Cardiac septum (tissue), 1 donor: Measurements from ENCODE around the gene ZNF700. TPM values are rescaled to one million over a fixed set of nuclear protein-coding genes. Genes with fewer than 3 reads are reported as not detected.
"Not testable (repeated sequence)": the region's sequence is repeated elsewhere in the genome, so short reads cannot be mapped to it uniquely, and the experiment has no call there.

Source experiments
- DNase-seq: peaks from one replicate; pipeline ENCODE4 v3.0.0-alpha.2; 2020; ENCODE audit warnings: low spot score
- intact Hi-C: fragments of 100-400 bp; cut with DNase I; formaldehyde crosslinking; loops from one replicate; pipeline ENCODE4 v1.14.0; 2022
- total RNA-seq: library from RNA; stranded (reverse); fragmentation: NEBNext Ultra II Directional; extraction: Animal tissue kit (Norgen Biotek cat#: 25700); gene quantifications from one replicate; pipeline ENCODE4 v1.2.1, GENCODE V29; 2021
- donor health status: DM: no; HTN: no; CAD: no.

ZNF700 gene
- total RNA-seq, 1 donor from 2014 or later, result 5.1 TPM

DNA sequence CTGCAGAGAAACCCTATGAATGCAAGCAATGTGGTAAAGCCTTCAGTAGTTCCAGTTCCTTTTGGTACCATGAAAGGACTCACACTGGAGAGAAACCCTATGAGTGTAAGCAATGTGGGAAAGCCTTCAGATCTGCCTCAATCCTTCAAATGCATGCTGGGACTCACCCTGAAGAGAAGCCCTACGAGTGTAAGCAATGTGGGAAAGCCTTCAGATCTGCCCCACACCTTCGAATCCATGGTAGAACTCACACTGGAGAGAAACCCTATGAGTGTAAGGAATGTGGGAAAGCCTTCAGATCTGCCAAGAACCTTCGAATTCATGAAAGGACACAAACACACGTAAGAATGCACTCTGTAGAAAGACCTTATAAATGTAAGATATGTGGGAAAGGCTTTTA, 54.6 kb downstream of the ZNF700 start:
- intact Hi-C loops, result no loop called here
- DNase-seq, result no peak

DNA sequence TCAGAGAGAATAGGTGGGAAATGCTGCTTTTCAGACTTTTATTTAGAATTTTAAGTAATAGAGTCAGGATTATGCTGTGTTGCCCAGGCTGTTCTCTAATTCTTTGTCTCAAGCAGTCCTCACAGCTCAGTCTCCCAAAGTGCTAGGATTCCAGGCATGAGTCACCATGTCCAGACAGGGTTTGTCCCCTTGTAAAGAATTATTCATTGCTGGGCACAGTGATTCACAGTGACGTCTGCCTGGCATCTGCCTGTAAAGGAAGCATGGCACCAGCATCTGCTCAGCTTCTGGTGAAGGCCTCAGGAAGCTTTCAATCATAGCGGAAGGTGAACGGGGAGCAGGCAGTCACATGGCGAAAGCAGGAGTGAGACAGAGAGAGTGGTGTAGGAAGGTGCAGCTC, 57.6 kb downstream of the ZNF700 start:
- DNase-seq, result no peak
- intact Hi-C loops, result no loop called here

DNA sequence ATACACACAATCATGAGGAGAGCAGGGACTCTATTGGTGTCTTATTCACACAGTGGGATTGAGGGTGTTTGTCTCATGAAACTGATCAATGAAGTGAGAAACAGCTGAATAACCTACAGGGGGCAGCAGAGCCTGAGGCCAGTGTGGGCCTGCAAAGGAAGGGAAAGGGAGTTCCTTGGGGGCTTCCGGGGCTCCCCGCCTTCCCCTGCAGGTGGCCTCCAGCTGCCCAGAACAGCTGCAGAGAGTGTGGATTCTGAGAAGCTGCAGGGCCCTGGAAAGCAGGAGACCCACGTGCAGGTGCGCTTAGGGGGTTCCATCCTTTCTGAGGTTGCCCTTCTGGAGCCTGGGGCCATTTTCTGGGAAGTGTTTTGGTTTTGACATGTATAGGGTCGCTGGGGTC, 60.1 kb downstream of the ZNF700 start:
- intact Hi-C loops, result loop anchor here (5.0 kb wide), 1 partner anchor 188 kb away; the partner anchor contains the start of gene ZNF491
- no peak for DNase-seq

DNA sequence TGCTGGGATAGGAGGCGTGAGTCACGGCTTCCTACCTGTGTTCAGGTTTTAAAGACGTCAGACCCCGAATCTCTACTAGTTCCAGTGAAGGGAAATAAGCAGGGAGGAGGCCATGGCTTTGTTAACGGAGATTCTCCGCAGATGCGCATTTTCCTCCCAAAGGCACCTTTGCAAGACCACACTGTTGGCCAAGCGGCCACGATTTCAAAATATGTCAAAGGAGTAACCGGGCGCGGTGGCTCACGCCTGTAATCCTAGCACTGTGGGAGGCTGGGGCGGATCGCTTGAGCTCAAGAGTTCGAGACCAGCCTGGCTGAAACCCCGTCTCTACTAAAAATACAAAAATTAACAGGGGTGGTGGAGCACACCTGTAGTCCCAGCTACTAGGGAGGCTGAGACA, 61.8 kb downstream of the ZNF700 start:
- intact Hi-C loops, result loop anchor here (1.0 to 5.0 kb wide), 2 partner anchors 22 to 189 kb away; partner anchors contain the start of gene ZNF491

DNA sequence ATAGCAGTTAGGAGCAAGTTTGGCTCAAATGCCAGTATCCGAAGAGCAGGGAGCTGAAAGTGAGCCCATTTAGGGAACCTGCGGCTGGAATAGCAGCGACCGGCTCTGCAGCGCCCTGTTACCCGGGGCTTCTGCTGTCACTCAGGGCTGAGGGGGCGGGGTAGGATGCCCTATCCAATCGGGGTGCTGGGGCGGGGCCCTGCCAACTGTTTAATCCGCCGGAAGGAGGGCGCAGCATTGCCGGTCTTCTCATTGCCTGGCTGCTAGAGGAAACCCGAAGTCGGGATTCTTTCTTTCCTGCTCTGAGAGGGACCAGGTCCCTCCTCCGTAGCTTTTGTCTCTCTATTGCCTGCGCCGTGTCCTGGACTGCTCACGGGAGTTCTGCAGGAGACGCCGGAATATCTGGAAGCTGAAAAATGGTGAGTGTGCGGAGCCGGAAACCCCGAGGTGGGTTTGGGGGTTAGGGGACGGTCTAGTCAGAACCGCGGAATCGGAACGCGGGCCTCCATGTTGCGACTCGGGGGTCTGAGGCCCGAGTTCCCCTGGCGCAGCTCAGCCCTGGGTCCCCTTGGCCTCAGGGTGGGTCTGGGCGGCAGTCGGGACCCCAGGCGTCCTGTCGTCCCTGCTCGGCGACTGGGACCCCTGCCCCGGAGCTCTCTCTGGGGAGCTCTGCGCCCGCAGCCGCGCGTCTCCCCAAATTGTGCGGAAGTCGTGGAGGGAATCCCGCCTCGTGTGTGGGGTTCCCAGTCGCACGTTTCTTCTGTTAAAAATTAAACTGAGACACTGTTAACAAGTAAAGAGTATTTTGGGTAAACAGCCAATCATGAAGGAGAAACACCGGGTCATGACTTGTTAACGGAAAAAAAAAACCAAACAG, 62.7 kb downstream of the ZNF700 start:
- peak; percentile 99 for DNase-seq
- intact Hi-C loops, result loop anchor here (1.0 to 5.0 kb wide), 4 partner anchors 23 to 190 kb away; partner anchors contain the start of gene ZNF491

More for the DNA sequence above, 61.8 kb downstream of the ZNF700 start:
- no peak for DNase-seq

DNA sequence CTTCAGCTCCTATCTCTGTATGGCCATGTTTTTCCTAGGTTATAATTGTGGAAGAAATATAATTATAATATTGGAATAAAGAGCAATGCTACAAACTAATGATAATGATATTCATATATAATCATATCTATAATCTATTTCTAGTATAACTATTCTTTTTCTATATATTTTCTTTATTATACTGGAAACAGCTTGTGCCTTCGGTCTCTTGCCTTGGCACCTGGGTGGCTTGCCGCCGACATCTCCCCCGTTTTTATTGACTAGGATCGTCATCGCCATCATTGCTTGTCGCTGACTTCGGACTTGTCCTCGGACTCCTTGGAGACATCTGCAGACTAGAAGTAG, 64.2 kb downstream of the ZNF700 start:
- intact Hi-C loops, result loop anchor here (2.0 to 5.0 kb wide), 2 partner anchors 106 to 192 kb away; partner anchors contain the start of gene ZNF491
- DNase-seq, result no peak

DNA sequence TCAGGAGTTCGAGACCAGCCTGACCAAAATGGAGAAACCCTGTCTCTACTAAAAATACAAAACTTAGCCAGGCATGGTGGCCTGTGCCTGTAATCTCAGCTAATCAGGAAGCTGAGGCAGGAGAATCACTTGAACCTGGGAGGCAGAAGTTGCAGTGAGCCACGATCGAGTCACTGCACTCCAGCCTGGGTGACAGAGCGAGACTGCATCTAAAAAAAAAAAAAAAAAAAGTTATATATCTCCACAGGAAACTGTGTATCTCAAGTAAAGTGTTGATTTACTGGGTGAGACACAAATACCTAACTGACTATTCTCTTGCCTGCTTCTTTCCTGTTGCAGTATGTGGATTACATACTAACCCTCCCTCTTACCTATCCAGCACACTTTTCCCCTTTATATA, 67.0 kb downstream of the ZNF700 start:
- DNase-seq, intact Hi-C loops: not testable (repeated sequence)

DNA sequence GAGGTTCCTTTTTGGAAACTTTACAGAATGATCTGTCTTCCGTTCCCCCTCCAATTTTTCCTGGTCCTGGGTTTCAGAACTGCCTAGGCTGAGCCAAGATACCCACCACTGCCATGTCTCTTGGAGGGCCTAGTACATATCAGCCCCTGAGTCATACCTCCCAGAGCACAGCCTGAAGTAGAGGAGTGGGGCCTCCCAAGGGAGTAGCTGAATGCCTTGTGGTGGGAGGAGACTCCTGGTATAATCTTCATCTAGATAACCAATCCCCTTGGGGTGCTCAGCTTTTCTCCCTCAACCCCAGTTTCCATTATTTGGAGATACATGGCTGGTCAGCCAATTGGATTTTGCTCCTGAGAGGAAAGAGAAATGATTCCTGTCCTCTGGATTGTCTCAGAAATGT, 70.3 kb downstream of the ZNF700 start:
- intact Hi-C loops, result no loop called here
- no peak for DNase-seq

Other genes starting within 250 kb of the ZNF700 start
- gene ZNF823, start 186.2 kb upstream of the ZNF700 start, total RNA-seq, result 2.3 TPM
- gene ZNF441, start 158.1 kb upstream of the ZNF700 start, total RNA-seq, result 5.8 TPM
- 1.8 TPM for gene ZNF491, start 126.6 kb upstream of the ZNF700 start, total RNA-seq
- 5.4 TPM for gene ZNF440, start 110.8 kb upstream of the ZNF700 start, total RNA-seq
- gene ZNF439, start 76.4 kb upstream of the ZNF700 start, total RNA-seq, result 5.0 TPM
- 2.7 TPM for gene ZNF69, start 37.3 kb upstream of the ZNF700 start, total RNA-seq
- 3.1 TPM for gene ZNF763, start 39.9 kb downstream of the ZNF700 start, total RNA-seq
- 4.3 TPM for gene ZNF433, start 110.6 kb downstream of the ZNF700 start, total RNA-seq
- gene ZNF878, start 127.9 kb downstream of the ZNF700 start, total RNA-seq, result not detected
- 14.7 TPM for gene ZNF844, start 139.6 kb downstream of the ZNF700 start, total RNA-seq
- gene ZNF20, start 215.2 kb downstream of the ZNF700 start, total RNA-seq, result 1.6 TPM
- 3.1 TPM for gene ZNF625, start 231.6 kb downstream of the ZNF700 start, total RNA-seq
- gene ZNF136, start 238.0 kb downstream of the ZNF700 start, total RNA-seq, result 3.0 TPM